Measurements from ENCODE around the gene SLC35F4. TPM values are rescaled to one million over a fixed set of nuclear protein-coding genes. Genes with fewer than 3 reads are reported as not detected.

Gene SLC35F4
- total and polyA plus RNA-seq, 12 donors = 0.22 TPM; not detected in 11

GRCh38 chr14:57687416-57687815, 178.5 kb downstream of the SLC35F4 start:
- Histone ChIP-seq H3K27ac (no peak overlapping the region), H3K4me1 (replicated peaks in 1 of 2) (no peaks in the 10 kb centered on the region), H3K4me3 (no peak overlapping the region), H3K9me3 (replicated peaks in 1 of 3) (no peaks in the 10 kb centered on the region), H3K27me3 (no peaks in the 10 kb centered on the region), H3K36me3 (replicated peaks in 1 of 2) (no peaks in the 10 kb centered on the region)
- intact Hi-C loops (cut with DNase I) = loop anchor here in 1 of 2 donors (10.0 kb wide), 1 partner anchor 387 kb away; no protein-coding TSS in a partner anchor
- WGBS, 4 donors = 56 to 82% (median 69%) methylated on average over 1 of the region's 1 CpG
- no peak for DNase-seq
- TF ChIP-seq CTCF (IDR thresholded peaks at IDR 0.05) (no peak), POLR2A (IDR thresholded peaks at IDR 0.05) (no peak)

GRCh38 chr14:57686304-57686703, 179.6 kb downstream of the SLC35F4 start:
- Histone ChIP-seq H3K27me3 (no peaks in the 10 kb centered on the region), H3K4me3 (no peak overlapping the region), H3K27ac (no peak overlapping the region), H3K4me1 (replicated peaks in 1 of 2) (no peaks in the 10 kb centered on the region), H3K9me3 (replicated peaks in 1 of 3) (no peaks in the 10 kb centered on the region), H3K36me3 (replicated peaks in 1 of 2) (no peaks in the 10 kb centered on the region)
- intact Hi-C loops (cut with DNase I) = loop anchor here in 1 of 2 donors (10.0 kb wide), 1 partner anchor 388 kb away; no protein-coding TSS in a partner anchor
- no peak for TF ChIP-seq CTCF (IDR thresholded peaks at IDR 0.05)
- DNase-seq = no peak
- 37 to 55% (median 51%) methylated on average over 4 of the region's 4 CpGs for WGBS, 4 donors

- intact Hi-C loops (cut with DNase I) = no loop called here
- TF ChIP-seq CTCF (IDR thresholded peaks at IDR 0.05) (no peak), POLR2A (IDR thresholded peaks at IDR 0.05) (no peak)
- no peaks in the 10 kb centered on the region for H3K36me3 ChIP-seq (replicated peaks in 1 of 2)
- H3K27ac ChIP-seq = no peak overlapping the region
- no peaks in the 10 kb centered on the region for H3K9me3 ChIP-seq (replicated peaks in 1 of 3)
- DNase-seq = no peak
- H3K4me1 ChIP-seq (replicated peaks in 1 of 2) = no peaks in the 10 kb centered on the region
- no peak overlapping the region for H3K4me3 ChIP-seq
- H3K27me3 ChIP-seq = no peaks in the 10 kb centered on the region
- WGBS, 4 donors = 64 to 87% (median 82%) methylated on average over 2 to 3 of the region's 3 CpGs
Observed at GRCh38 chr14:57671021-57671420, 194.9 kb downstream of the SLC35F4 start.

- no peak for DNase-seq
- WGBS, 4 donors = 52 to 80% (median 62%) methylated on average over 2 of the region's 2 CpGs
- no peak overlapping the region for H3K4me3 ChIP-seq
- H3K27ac ChIP-seq = no peak overlapping the region
- intact Hi-C loops (cut with DNase I) = no loop called here
- no peaks in the 10 kb centered on the region for H3K4me1 ChIP-seq (replicated peaks in 1 of 2)
- no peaks in the 10 kb centered on the region for H3K9me3 ChIP-seq (replicated peaks in 1 of 3)
- TF ChIP-seq POLR2A (IDR thresholded peaks at IDR 0.05) = no peak
- TF ChIP-seq CTCF (IDR thresholded peaks at IDR 0.05) = no peak
- no peaks in the 10 kb centered on the region for H3K36me3 ChIP-seq (replicated peaks in 1 of 2)
- no peaks in the 10 kb centered on the region for H3K27me3 ChIP-seq
Observed at GRCh38 chr14:57660208-57660607, 205.7 kb downstream of the SLC35F4 start.

Measured in adrenal gland (tissue), 12 donors.